ENCODE measurements around the gene MYOZ3. TPM values are rescaled to one million over a fixed set of nuclear protein-coding genes. Genes with fewer than 3 reads are reported as not detected.

Gene MYOZ3
- total RNA-seq, 4 donors from 2014 or later = 0.22 TPM; not detected in 3

DNA sequence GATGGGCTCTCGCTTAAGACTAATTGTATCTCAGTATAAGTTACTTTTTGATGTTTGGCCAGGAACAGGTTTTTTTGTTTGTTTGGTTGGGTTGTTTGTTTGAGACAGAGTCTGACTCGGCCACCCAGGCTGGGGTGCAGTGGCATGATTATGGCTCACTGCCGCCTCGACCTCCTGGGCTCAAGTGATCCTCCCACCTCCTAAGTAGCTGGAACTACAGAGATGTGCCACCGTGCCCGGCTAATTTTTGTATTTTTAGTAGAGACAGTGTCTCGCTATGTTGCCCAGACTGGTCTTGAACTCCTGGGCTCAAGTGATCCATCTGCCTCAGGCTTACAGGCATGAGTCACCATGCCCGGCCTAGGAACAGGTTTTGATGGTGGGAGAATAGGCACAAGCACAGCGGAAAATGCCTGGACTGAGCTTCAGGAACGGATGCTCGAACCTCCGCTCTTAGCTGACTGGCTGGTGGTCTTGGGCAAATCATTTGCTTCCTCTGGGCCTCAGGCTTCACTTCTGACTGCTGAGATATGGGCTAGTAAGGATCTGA lies 32.0 kb upstream of the MYOZ3 start:
- TF ChIP-seq, protein P1, sequence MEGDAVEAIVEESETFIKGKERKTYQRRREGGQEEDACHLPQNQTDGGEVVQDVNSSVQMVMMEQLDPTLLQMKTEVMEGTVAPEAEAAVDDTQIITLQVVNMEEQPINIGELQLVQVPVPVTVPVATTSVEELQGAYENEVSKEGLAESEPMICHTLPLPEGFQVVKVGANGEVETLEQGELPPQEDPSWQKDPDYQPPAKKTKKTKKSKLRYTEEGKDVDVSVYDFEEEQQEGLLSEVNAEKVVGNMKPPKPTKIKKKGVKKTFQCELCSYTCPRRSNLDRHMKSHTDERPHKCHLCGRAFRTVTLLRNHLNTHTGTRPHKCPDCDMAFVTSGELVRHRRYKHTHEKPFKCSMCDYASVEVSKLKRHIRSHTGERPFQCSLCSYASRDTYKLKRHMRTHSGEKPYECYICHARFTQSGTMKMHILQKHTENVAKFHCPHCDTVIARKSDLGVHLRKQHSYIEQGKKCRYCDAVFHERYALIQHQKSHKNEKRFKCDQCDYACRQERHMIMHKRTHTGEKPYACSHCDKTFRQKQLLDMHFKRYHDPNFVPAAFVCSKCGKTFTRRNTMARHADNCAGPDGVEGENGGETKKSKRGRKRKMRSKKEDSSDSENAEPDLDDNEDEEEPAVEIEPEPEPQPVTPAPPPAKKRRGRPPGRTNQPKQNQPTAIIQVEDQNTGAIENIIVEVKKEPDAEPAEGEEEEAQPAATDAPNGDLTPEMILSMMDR (IDR thresholded peaks at IDR 0.05; ENCODE audit: low read depth) = no peak

DNA sequence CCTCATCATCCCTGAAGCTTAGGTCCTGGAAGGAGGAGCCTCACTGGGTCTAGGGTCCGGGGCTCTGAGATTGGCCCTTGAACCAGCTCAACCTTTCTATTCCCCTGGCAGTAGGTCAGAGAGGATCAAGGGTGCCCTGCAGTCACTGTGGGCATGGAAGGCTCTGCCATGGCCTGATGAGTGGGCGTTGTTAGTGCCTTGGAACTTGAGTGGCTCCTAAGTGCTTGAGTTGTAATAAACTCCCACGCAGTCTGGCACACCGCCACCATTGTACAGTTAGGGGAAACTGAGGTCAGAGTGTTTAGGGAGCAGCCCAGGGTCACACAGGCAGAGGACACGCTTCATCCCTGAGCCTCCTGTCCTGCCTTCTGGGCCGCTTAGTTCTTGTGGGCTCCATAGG lies 31.0 kb upstream of the MYOZ3 start:
- TF ChIP-seq, protein P1 (IDR thresholded peaks at IDR 0.05; ENCODE audit: low read depth) = no peak

DNA sequence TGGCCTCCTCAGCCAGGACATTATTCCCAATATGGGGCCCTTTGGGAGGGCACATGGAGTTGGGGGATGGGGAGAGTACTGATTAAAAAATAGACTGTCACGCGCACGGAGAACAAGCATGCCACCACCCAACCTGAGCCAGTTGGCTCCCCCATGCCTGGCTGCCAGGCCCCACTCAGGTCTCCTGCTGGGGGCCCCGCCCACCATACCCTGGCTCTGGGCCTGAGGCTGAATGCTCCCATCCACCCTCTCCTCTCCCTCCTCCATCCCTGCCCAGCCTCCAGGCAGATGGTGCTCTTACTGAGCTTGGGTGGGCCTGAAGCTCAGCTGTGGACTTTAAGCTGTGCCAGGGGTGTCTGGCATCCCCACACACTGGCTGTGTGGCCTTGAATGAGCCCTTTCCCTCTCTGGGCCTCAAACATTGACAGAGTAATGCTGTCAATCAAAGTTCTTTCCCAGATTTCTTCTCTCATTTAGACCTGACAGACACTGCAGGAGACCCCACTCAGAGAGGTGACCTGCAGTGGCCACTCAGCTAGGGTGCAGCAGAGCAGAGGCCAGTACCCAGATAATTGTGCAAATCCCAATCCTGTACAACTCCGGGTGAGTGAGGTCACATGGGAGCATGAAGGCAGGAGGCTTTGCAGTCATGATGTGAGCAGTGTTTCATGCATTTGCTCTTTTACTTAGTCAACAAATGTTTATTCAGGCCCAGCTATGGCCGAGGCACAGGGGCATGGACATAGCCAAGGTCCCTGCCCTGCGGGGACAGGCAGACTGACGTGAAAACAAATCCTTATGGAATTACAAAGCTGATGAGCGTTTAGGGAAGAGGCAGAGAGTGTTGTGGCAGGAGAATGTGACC lies 30.4 kb upstream of the MYOZ3 start:
- TF ChIP-seq, protein P1 (IDR thresholded peaks at IDR 0.05; ENCODE audit: low read depth) = no peak

DNA sequence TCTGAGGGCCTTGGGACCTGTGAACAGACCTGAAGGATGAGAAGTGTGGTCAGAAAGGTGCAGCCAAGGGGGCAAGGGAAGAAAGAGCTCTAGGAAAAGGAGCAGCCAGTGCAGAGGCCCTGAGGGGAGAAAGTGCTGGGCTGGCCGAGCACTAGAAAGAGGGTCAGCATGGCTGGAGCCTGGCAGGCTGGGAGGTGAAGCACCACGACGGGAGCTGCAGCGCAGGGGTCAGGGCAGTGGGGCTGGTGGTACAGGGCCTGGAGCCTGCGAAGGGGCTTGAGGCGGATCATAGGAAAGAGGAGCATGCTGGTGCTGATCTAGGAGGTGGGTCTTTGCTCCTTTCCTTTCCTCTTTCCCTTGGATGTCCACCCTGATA lies 29.7 kb upstream of the MYOZ3 start:
- TF ChIP-seq, protein P1 (IDR thresholded peaks at IDR 0.05; ENCODE audit: low read depth) = no peak

DNA sequence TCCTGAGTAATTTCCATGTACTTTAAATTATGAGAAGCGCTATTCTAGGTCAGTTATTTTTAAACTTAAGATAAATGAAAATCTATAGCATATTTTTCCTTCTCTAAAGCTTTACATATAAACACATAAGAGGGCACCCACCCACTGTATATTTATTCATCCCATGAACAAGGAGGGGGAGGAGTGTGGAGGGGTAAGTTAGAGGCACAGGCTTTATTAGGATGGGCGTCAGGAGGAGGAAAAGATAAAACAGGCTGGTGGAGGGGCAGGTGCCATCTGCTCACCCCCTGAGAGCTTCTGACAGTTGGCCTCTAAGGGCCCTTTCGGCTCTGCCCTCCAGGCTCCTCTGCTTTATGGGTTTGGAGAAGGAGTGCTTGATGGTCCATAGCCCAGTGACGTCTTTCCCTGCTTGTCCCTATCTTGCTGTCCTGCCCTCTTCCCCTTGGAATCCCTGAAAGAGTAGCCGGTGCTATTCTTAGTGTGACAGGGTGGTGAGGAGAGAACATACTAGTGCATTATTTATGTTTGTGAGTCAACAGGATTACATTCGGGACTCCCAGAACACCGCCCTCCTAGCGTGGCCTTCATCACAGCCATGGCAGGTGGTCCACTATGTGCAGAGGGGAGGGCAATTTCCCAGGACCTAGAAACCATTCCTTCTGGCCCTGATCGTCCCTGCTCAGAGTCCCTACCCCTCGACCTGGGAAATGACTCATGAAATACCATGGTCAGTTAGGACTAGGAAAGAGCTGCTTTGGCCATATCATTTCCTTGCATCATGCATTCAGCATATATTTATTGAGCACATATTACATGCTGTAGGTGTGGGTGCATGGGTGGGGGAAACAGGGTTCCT lies 28.5 kb upstream of the MYOZ3 start:
- TF ChIP-seq, protein P1 (IDR thresholded peaks at IDR 0.05; ENCODE audit: low read depth) = no peak

DNA sequence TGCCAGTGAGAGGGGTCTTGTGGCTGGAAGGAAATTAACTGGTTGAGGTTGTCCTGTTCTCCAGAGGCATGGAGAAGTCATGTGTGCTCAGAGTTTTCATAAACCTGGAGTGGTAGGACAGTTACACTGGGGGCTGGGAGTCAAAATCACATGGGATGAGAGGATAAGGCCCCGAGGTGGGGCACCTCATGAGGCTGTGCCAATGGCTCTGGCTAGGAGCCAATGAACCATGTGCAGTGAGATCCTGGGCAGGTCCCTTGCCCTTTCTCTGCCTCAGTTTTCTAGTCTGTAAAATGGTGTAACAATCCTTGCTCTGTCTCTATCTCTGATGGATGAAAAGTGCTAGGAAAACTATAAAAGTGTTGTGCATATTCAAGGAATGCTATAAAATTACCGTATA lies 27.6 kb upstream of the MYOZ3 start:
- TF ChIP-seq, protein P1 (IDR thresholded peaks at IDR 0.05; ENCODE audit: low read depth) = no peak
